K562 (cell line): ENCODE results near the gene TMEM61. TPM values are rescaled to one million over a fixed set of nuclear protein-coding genes. Genes with fewer than 3 reads are reported as not detected.
A peak's percentile ranks its signal among the peaks of the same experiment; 100 is the strongest.

Experiments used
- ATAC-seq: fragments of 200-7000 bp; cut with Tn5 transposase; 3 replicates; pipeline ENCODE4 v1.9.1; 2020; ENCODE audit warnings: moderate library complexity
- BruUV-seq: library from RNA; stranded (reverse); fragments of 400-500 nt; replicated peaks from 2 replicates; lab custom pipeline; 2021; lab: Mats Ljungman, UMichigan
- CTCF ChIA-PET: fragments of 300-600 bp; formaldehyde crosslinking; extraction: SDS; loops from one replicate; lab custom pipeline; 2021; ENCODE audit warnings: low intra/inter-chr PET ratio; lab: Yijun Ruan, JAX
- POLR2A ChIA-PET: fragments of 300-600, 350-650 bp; sonication (Branson Sonifier 250); formaldehyde crosslinking; extraction: SDS; loops from one replicate; lab custom pipeline; 2021; ENCODE audit warnings: antibody characterized with exemption, inconsistent platforms; lab: Yijun Ruan, JAX
- DNase-seq, 4 experiments: peaks; one replicate each; pipeline versions ENCODE4 v3.0.0 to v3.0.0-alpha.2; 2011 to 2018; ENCODE audit warnings: low spot score in 3 of 4, mixed read lengths in 3 of 4; ENCODE audit errors: extremely low read depth in 1 of 4
- FAIRE-seq: peaks from 2 replicates; lab custom pipeline; 2011; peaks lifted over from hg19 to GRCh38; lab: Jason Lieb, UNC
- H2AFZ ChIP-seq: 2 replicates; pipeline ENCODE4 v1.6.0; 2011; ENCODE audit warnings: low read depth, low read length, control low read depth, inconsistent platforms
- H3K27ac ChIP-seq: fragments of 200-600 bp; 3 replicates; pipeline ENCODE4 v1.8.0; 2011; ENCODE audit warnings: low read depth, mild to moderate bottlenecking, control low read depth, inconsistent platforms, low read length, moderate library complexity, mixed read lengths; ENCODE audit errors: extremely low read depth
- H3K27me3 ChIP-seq, 2 experiments: fragments of 300-600 bp in 1 of 2; 2 replicates in 1 of 2; 3 replicates in 1 of 2; pipeline versions ENCODE4 v1.6.0 to v1.8.0; 2011; ENCODE audit warnings: inconsistent platforms in 2 of 2, low read length in 2 of 2, mild to moderate bottlenecking in 1 of 2, mixed read lengths in 1 of 2, moderate library complexity in 1 of 2; ENCODE audit not compliant: control insufficient read depth in 2 of 2, insufficient read depth in 2 of 2
- H3K36me3 ChIP-seq: fragments of 300-600 bp; 3 replicates; pipeline ENCODE4 v1.8.0; 2011; ENCODE audit warnings: mild to moderate bottlenecking, low read length, inconsistent platforms; ENCODE audit not compliant: control insufficient read depth, insufficient read depth
- H3K4me1 ChIP-seq, 2 experiments: fragments of 200-600 bp in 1 of 2; replicated peaks in 1 of 2; 2 replicates in 1 of 2; 3 replicates in 1 of 2; pipeline versions ENCODE4 v1.5.1 to v1.8.0; 2011; ENCODE audit warnings: inconsistent platforms in 2 of 2, low read length in 2 of 2, mild to moderate bottlenecking in 1 of 2, mixed read lengths in 1 of 2, moderate library complexity in 1 of 2; ENCODE audit not compliant: control insufficient read depth in 2 of 2, insufficient read depth in 2 of 2
- H3K4me2 ChIP-seq: 2 replicates; pipeline ENCODE4 v1.6.1; 2011; ENCODE audit warnings: low read length, control low read depth, inconsistent platforms, mixed read lengths; ENCODE audit not compliant: insufficient read depth
- H3K4me3 ChIP-seq: fragments of 200-600 bp; sonication (generic), shearing (Covaris generic); 2 replicates; pipeline ENCODE4 v1.5.1; 2016; ENCODE audit warnings: control low read depth, inconsistent platforms
- H3K79me2 ChIP-seq: fragments of 200-600 bp; 3 replicates; pipeline ENCODE4 v1.8.0; 2011; ENCODE audit warnings: low read length, inconsistent platforms; ENCODE audit not compliant: control insufficient read depth, insufficient read depth
- H3K9ac ChIP-seq, 2 experiments: 2 replicates each; pipeline versions ENCODE4 v1.6.0 to v1.6.1; 2011; ENCODE audit warnings: low read depth in 2 of 2, low read length in 2 of 2, control low read depth in 1 of 2, inconsistent platforms in 1 of 2, mild to moderate bottlenecking in 1 of 2, mixed read lengths in 1 of 2; ENCODE audit not compliant: insufficient read depth in 1 of 2
- H3K9me1 ChIP-seq: one replicate; pipeline ENCODE4 v1.6.0; 2011; ENCODE audit warnings: inconsistent platforms, mild to moderate bottlenecking, low read length, moderate library complexity; ENCODE audit not compliant: control insufficient read depth, insufficient read depth
- H3K9me3 ChIP-seq: replicated peaks from 2 replicates; pipeline ENCODE4 v1.5.1; 2011; ENCODE audit warnings: low read depth, low read length, inconsistent platforms; ENCODE audit not compliant: control insufficient read depth, insufficient read depth
- H4K20me1 ChIP-seq: replicated peaks from 2 replicates; pipeline ENCODE4 v1.6.1; 2011; ENCODE audit warnings: low read length, inconsistent platforms, mixed read lengths; ENCODE audit not compliant: control insufficient read depth, insufficient read depth
- FOXJ3 ChIP-seq: sonication (generic); formaldehyde crosslinking; IDR thresholded peaks from 2 replicates; pipeline ENCODE4 v1.4.0; 2020; ENCODE audit warnings: mild to moderate bottlenecking, missing genetic modification reagents
- MIER1 ChIP-seq: fragments of 450-650 bp; IDR thresholded peaks from 2 replicates; pipeline ENCODE4 v1.6.1; 2016; ENCODE audit warnings: antibody characterized with exemption, mild to moderate bottlenecking, low read depth
- TFE3 ChIP-seq: fragments of 450-650 bp; formaldehyde crosslinking; IDR thresholded peaks from 2 replicates; pipeline ENCODE4 v1.4.0; 2020; ENCODE audit warnings: mild to moderate bottlenecking, mixed read lengths
- ZZZ3 ChIP-seq: fragments of 450-650 bp; IDR thresholded peaks from 2 replicates; pipeline ENCODE4 v1.6.1; 2016; ENCODE audit warnings: antibody characterized with exemption, mild to moderate bottlenecking, moderate library complexity
- in situ Hi-C: fragments of 300-500 bp; cut with MboI; formaldehyde crosslinking; loops from 4 replicates; pipeline ENCODE4 v1.15.0; 2018; ENCODE audit warnings: inconsistent platforms, mixed read lengths
- intact Hi-C: fragments of 100-400 bp; cut with micrococcal nuclease; formaldehyde crosslinking; loops from 2 replicates; pipeline ENCODE4 v1.14.2; 2022
- polyA plus RNA-seq, 8 experiments: library from polyadenylated mRNA; depleted of rRNA in 4 of 8; stranded (reverse) in 5 of 8; unstranded in 3 of 8; fragments of >200 nt; fragmentation: Nextera tagmentation in 2 of 8; fragmentation: Illumina TruSeq in 1 of 8; extraction: Ambion mirVana in 2 of 8; extraction: Trizol in 1 of 8; gene quantifications; 2 replicates each; pipeline versions ENCODE4 v1.2.1 to v1.2.3, GENCODE V29; 2011 to 2014; ENCODE audit warnings: inconsistent platforms in 1 of 8, missing spikeins in 1 of 8
- total RNA-seq, 7 experiments: library from RNA; depleted of rRNA in 6 of 7; stranded (reverse); fragments of >200 nt in 6 of 7; fragmentation: Illumina TruSeq in 2 of 7; extraction: Trizol in 2 of 7; gene quantifications; 2 replicates each; pipeline versions ENCODE4 v1.2.1 to v1.2.3, GENCODE V29; 2011 to 2021; ENCODE audit warnings: low replicate concordance in 1 of 7

The TMEM61 gene
- total and polyA plus RNA-seq, 9 of the 15 experiments (the other 6 are each of a cell fraction or from before 2014, with no cell fraction given): not detected

- BruUV-seq: no TSS peak
- no peaks in the 10 kb centered on the region for H3K79me2 ChIP-seq
- CTCF ChIA-PET: no interaction called here
These were observed 40.4 kb upstream of the TMEM61 start for GRCh38 chr1:54940042-54940441.

More at GRCh38 chr1:54940042-54940441, 40.4 kb upstream of the TMEM61 start:
- FAIRE-seq (no peak), ATAC-seq (no peak), DNase-seq (no peak)
- Histone ChIP-seq H3K9me3 (no peaks in the 10 kb centered on the region), H4K20me1 (no peaks in the 10 kb centered on the region), H3K4me1 (no peaks in the 10 kb centered on the region), H3K36me3 (no peaks in the 10 kb centered on the region), H3K9ac (no peak overlapping the region), H3K4me2 (no peak overlapping the region), H3K27ac (no peak overlapping the region), H3K9me1 (no peaks in the 10 kb centered on the region), H3K4me3 (no peak overlapping the region), H2AFZ (no peak overlapping the region)
- POLR2A ChIA-PET: interaction anchor here (1.2 to 1.5 kb wide), 3 partner anchors 9 to 62 kb away, joined by 3 to 5 read pairs (median 4); no protein-coding TSS in a partner anchor
- in situ Hi-C loops: no loop called here
- intact Hi-C loops: no loop called here
- TF ChIP-seq FOXJ3 (CRISPR knock-in tag) (no peak), TFE3 (CRISPR knock-in tag) (peak; percentile 65), MIER1 (no peak), ZZZ3 (no peak)
- TF ChIP-seq, all 486 proteins: peak for 1
- peaks cover 0 to 3% of the 10 kb centered on the region in 2 experiments; a peak in 1 of 5 replicates for H3K27me3 ChIP-seq
